Esophagus muscularis mucosa (tissue), 4 donors: Measurements from ENCODE around the gene WDFY4. TPM values are rescaled to one million over a fixed set of nuclear protein-coding genes. Genes with fewer than 3 reads are reported as not detected.

ENCODE experiments used
- DNase-seq: peaks from one replicate; pipeline ENCODE4 v3.0.0-alpha.2; 2017; ENCODE audit errors: extremely low spot score
- H3K27ac ChIP-seq, 4 donors: fragments of 200-600 bp; sonication (generic); replicated peaks in 1 of 4; 1 replicate in 3 of 4; 2 replicates in 1 of 4; pipeline ENCODE4 v1.5.1; 2016 to 2019; ENCODE audit warnings: mild to moderate bottlenecking in 1 of 4
- H3K27me3 ChIP-seq, 4 donors: fragments of 200-600 bp; sonication (generic); one replicate each; pipeline versions ENCODE4 v1.5.1 to v1.6.0; 2016 to 2019
- H3K36me3 ChIP-seq, 4 donors: fragments of 200-600 bp; sonication (generic); one replicate each; pipeline ENCODE4 v1.5.1; 2016 to 2019
- H3K4me1 ChIP-seq, 4 donors: fragments of 200-600 bp; sonication (generic); one replicate each; pipeline ENCODE4 v1.5.1; 2016 to 2019
- H3K4me3 ChIP-seq, 4 donors: fragments of 200-600 bp; sonication (generic); 1 replicate in 2 of 4; 2 replicates in 2 of 4; pipeline ENCODE4 v1.5.1; 2016 to 2019; ENCODE audit warnings: mild to moderate bottlenecking in 4 of 4, moderate library complexity in 1 of 4
- H3K9me3 ChIP-seq, 4 donors: fragments of 200-600 bp; sonication (generic); 1 replicate in 3 of 4; 2 replicates in 1 of 4; pipeline ENCODE4 v1.5.1; 2016 to 2019
- EP300 ChIP-seq: sonication (generic); formaldehyde crosslinking; IDR thresholded peaks from one replicate; pipeline ENCODE4 v1.6.1; 2017; ENCODE audit warnings: antibody characterized with exemption
- POLR2A ChIP-seq: fragments of 450-650 bp; IDR thresholded peaks from one replicate; pipeline ENCODE4 v1.6.1; 2017; ENCODE audit warnings: antibody characterized with exemption, moderate library complexity, mild to moderate bottlenecking, low read depth
- POLR2AphosphoS5 ChIP-seq, 2 donors: sonication (generic); formaldehyde crosslinking; IDR thresholded peaks; one replicate each; pipeline ENCODE4 v1.6.1; 2017; ENCODE audit warnings: antibody characterized with exemption in 2 of 2
- whole genome bisulfite sequencing: methylation state at CpG from one replicate; pipeline ENCODE4 v1.1.5; 2018; 5-methylcytosine and 5-hydroxymethylcytosine counted together
- intact Hi-C: fragments of 100-400 bp; cut with DNase I; formaldehyde crosslinking; loops from one replicate; pipeline ENCODE4 v1.15.1; 2023
- total RNA-seq, 4 donors: library from RNA; depleted of rRNA; stranded (reverse); fragments of >200 nt; gene quantifications; one replicate each; pipeline versions ENCODE4 v1.1.0 to v1.2.1, GENCODE V29; 2016
- TF ChIP-seq, protein P1 (sequence below), 3 experiments: fragments of 200-600 bp in 2 of 3; fragments of 450-650 bp in 1 of 3; sonication (generic) in 2 of 3; IDR thresholded peaks; one replicate each; pipeline ENCODE4 v1.5.1; 2017 to 2019; ENCODE audit warnings: antibody characterized with exemption in 3 of 3, mild to moderate bottlenecking in 2 of 3, moderate library complexity in 1 of 3

Gene WDFY4
- total RNA-seq, 4 donors from 2014 or later = 2.3 to 7.3 (median 5.2) TPM

GRCh38 chr10:48926764-48927540 lies 242.3 kb downstream of the WDFY4 start:
- TF ChIP-seq POLR2A (no peak), POLR2AphosphoS5 (IDR thresholded peaks at IDR 0.05) (no peak), EP300 (no peak)
- TF ChIP-seq, protein P1, sequence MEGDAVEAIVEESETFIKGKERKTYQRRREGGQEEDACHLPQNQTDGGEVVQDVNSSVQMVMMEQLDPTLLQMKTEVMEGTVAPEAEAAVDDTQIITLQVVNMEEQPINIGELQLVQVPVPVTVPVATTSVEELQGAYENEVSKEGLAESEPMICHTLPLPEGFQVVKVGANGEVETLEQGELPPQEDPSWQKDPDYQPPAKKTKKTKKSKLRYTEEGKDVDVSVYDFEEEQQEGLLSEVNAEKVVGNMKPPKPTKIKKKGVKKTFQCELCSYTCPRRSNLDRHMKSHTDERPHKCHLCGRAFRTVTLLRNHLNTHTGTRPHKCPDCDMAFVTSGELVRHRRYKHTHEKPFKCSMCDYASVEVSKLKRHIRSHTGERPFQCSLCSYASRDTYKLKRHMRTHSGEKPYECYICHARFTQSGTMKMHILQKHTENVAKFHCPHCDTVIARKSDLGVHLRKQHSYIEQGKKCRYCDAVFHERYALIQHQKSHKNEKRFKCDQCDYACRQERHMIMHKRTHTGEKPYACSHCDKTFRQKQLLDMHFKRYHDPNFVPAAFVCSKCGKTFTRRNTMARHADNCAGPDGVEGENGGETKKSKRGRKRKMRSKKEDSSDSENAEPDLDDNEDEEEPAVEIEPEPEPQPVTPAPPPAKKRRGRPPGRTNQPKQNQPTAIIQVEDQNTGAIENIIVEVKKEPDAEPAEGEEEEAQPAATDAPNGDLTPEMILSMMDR (IDR thresholded peaks at IDR 0.05) = no peak
- intact Hi-C loops = no loop called here
- H3K9me3 ChIP-seq = no peaks in the 10 kb centered on the region
- DNase-seq = no peak
- no peaks in the 10 kb centered on the region for H3K4me1 ChIP-seq
- H3K27ac ChIP-seq = no peak overlapping the region
- 85% methylated on average over 13 of the region's 13 CpGs for WGBS
- H3K4me3 ChIP-seq = no peak overlapping the region
- H3K27me3 ChIP-seq = no peaks in the 10 kb centered on the region
- H3K36me3 ChIP-seq = no peaks in the 10 kb centered on the region

DNA sequence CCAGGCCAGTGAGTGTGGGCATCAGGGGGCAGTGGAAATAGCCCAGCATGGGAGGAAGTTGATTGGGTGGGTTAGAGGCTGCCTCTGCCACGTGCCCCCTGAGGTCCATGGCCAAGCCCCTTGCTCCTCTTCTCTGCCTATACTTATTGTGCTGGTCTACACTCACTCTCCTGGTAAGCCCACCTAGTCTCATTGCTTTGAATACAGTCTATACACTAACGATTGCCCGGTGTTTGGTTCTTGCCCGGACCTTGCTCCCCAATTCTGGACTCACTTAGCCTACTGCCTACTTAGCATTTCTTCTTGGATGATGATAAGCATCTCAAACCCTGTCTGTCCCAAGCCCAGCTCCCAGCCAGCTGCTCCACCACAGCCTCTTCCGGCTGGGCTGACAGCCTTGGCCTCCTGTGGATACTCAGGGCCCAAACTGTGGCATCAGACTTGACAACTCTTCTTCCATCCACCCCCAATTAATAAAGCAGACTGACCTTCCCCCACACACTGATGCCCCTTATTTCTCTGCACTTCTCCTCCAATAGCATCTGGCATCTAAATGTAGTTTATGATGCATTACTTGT lies 244.8 kb downstream of the WDFY4 start:
- intact Hi-C loops = no loop called here
- no peaks in the 10 kb centered on the region for H3K4me1 ChIP-seq
- H3K36me3 ChIP-seq = no peaks in the 10 kb centered on the region
- TF ChIP-seq POLR2AphosphoS5 (IDR thresholded peaks at IDR 0.05) (no peak), EP300 (no peak), POLR2A (no peak)
- TF ChIP-seq, protein P1 (IDR thresholded peaks at IDR 0.05) = no peak
- no peaks in the 10 kb centered on the region for H3K9me3 ChIP-seq
- 66% methylated on average over 5 of the region's 5 CpGs for WGBS
- no peaks in the 10 kb centered on the region for H3K27me3 ChIP-seq
- no peak for DNase-seq
- no peak overlapping the region for H3K4me3 ChIP-seq
- no peak overlapping the region for H3K27ac ChIP-seq

DNA sequence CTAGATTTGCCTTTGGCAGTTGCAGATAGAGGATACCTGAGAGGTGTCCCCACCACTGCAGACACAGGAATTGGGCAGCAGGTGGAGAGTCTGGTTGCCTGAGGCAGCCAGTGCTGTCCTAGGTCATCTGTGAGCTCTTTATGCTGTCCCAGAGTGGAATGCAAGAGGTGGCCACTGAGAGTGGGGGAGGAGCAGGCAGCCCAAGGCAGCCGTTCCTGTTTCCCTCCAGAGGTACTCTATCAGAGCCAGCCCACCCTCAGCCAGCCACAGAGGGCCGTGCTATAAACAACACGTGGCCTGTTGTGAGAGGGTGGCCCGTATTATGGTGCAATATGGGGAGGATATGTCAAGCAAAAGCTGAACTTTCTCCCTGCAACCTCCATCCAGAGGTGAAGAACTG lies 246.5 kb downstream of the WDFY4 start:
- 48% methylated on average over 4 of the region's 4 CpGs for WGBS

DNA sequence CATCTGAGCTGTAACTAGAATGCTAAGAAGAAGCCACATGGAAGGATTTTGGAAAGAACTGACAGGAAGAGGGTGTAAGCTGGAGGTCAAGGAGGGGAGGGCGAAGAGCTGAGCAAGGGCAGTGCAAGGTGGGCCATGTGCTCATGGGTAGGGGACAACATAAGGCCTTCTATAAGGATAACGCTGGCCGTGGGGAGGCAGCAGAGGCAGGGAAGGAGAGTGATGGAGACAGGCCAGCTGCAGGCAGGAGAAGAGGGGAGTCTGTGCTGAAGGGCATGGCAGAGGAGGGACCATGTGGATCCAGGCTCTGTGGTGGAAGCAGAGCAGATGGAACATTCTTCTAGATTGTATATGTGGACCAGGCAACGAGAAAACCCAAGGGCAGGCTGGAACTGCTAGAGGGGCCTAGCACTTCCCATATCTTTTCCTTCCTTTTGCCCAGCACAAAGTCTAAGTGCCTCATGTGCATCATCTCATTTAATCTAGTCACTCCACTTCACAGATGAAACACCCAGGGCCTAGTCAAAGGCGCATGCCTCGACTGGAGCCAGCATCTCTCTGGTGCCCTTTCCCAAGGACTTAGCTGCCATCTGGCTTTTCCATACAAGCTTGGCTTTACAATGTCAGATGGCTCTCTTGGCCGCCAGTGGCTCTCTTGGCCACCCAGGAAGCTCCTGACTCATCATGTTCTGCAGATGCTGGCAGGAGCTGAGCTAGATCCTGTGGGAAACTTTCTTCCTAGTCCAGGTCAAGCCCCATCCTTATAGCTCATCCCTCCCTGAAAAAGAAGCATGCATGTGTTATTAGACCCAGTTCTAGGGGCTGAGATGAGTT lies 248.4 kb downstream of the WDFY4 start:
- Histone ChIP-seq H3K4me3 (no peak overlapping the region), H3K36me3 (no peaks in the 10 kb centered on the region), H3K9me3 (no peaks in the 10 kb centered on the region), H3K27ac (no peak overlapping the region), H3K27me3 (no peaks in the 10 kb centered on the region), H3K4me1 (no peaks in the 10 kb centered on the region)
- no peak for TF ChIP-seq EP300
- no peak for TF ChIP-seq POLR2AphosphoS5 (IDR thresholded peaks at IDR 0.05)
- no peak for TF ChIP-seq POLR2A
- TF ChIP-seq, protein P1 (IDR thresholded peaks at IDR 0.05) = no peak
- DNase-seq = no peak
- 88% methylated on average over 7 of the region's 7 CpGs for WGBS
- intact Hi-C loops = no loop called here

More for the DNA sequence above, 246.5 kb downstream of the WDFY4 start:
- no peak overlapping the region for H3K27ac ChIP-seq
- no peaks in the 10 kb centered on the region for H3K27me3 ChIP-seq
- no peak for DNase-seq
- H3K36me3 ChIP-seq = no peaks in the 10 kb centered on the region
- H3K9me3 ChIP-seq = no peaks in the 10 kb centered on the region
- H3K4me1 ChIP-seq = no peaks in the 10 kb centered on the region
- intact Hi-C loops = no loop called here
- no peak overlapping the region for H3K4me3 ChIP-seq
- TF ChIP-seq, protein P1 (IDR thresholded peaks at IDR 0.05) = no peak
- TF ChIP-seq POLR2AphosphoS5 (IDR thresholded peaks at IDR 0.05) = no peak
- TF ChIP-seq EP300 = no peak
- no peak for TF ChIP-seq POLR2A
